Lower lobe of right lung (tissue), 2 donors: Measurements from ENCODE around the gene RAB10. TPM values are rescaled to one million over a fixed set of nuclear protein-coding genes. Genes with fewer than 3 reads are reported as not detected.
"Not testable (repeated sequence)": the region's sequence is repeated elsewhere in the genome, so short reads cannot be mapped to it uniquely, and the experiment has no call there.

Experiments
- ATAC-seq, 2 donors: fragments of 200-7000 bp; cut with Tn5 transposase; one replicate each; pipeline ENCODE4 v1.9.1; 2020 to 2022; ENCODE audit warnings: mild to moderate bottlenecking in 2 of 2, moderate library complexity in 2 of 2
- DNase-seq: peaks from one replicate; pipeline ENCODE4 v3.0.0-alpha.2; 2020
- H3K27ac ChIP-seq: fragments of 200-600 bp; one replicate; pipeline ENCODE4 v1.8.0; 2022
- H3K27me3 ChIP-seq: fragments of 200-600 bp; one replicate; pipeline ENCODE4 v1.8.0; 2022; ENCODE audit warnings: low read depth
- H3K36me3 ChIP-seq: fragments of 200-600 bp; one replicate; pipeline ENCODE4 v1.8.0; 2022; ENCODE audit warnings: mild to moderate bottlenecking
- H3K4me1 ChIP-seq: fragments of 200-600 bp; one replicate; pipeline ENCODE4 v1.8.0; 2022
- H3K4me3 ChIP-seq: fragments of 200-600 bp; one replicate; pipeline ENCODE4 v1.8.0; 2022; ENCODE audit warnings: mild to moderate bottlenecking
- H3K9me3 ChIP-seq: fragments of 200-600 bp; one replicate; pipeline ENCODE4 v1.8.0; 2022
- intact Hi-C: fragments of 100-400 bp; cut with DNase I; formaldehyde crosslinking; loops from one replicate; pipeline ENCODE4 v1.11.0; 2022
- total RNA-seq: library from RNA; stranded (reverse); fragmentation: NEBNext Ultra II Directional; extraction: Animal tissue kit (Norgen Biotek cat#: 25700); gene quantifications from one replicate; pipeline ENCODE4 v1.2.1, GENCODE V29; 2021
- TF ChIP-seq, protein P1 (sequence below): fragments of 200-600 bp; IDR thresholded peaks from one replicate; pipeline ENCODE4 v1.8.0; 2022; ENCODE audit warnings: antibody characterized with exemption, mild to moderate bottlenecking
- donor health status: DM: no; HTN: yes; CAD: no; lungs with severe emphysema.

The RAB10 gene
- total RNA-seq, 1 donor from 2014 or later = 113 TPM

GRCh38 chr2:26081556-26081955 is 47.7 kb downstream of the RAB10 start:
- H3K4me1 ChIP-seq = peaks cover 9% of the 10 kb centered on the region
- H3K9me3 ChIP-seq = peaks cover 5% of the 10 kb centered on the region
- H3K36me3 ChIP-seq = no peaks in the 10 kb centered on the region
- TF ChIP-seq, protein P1, sequence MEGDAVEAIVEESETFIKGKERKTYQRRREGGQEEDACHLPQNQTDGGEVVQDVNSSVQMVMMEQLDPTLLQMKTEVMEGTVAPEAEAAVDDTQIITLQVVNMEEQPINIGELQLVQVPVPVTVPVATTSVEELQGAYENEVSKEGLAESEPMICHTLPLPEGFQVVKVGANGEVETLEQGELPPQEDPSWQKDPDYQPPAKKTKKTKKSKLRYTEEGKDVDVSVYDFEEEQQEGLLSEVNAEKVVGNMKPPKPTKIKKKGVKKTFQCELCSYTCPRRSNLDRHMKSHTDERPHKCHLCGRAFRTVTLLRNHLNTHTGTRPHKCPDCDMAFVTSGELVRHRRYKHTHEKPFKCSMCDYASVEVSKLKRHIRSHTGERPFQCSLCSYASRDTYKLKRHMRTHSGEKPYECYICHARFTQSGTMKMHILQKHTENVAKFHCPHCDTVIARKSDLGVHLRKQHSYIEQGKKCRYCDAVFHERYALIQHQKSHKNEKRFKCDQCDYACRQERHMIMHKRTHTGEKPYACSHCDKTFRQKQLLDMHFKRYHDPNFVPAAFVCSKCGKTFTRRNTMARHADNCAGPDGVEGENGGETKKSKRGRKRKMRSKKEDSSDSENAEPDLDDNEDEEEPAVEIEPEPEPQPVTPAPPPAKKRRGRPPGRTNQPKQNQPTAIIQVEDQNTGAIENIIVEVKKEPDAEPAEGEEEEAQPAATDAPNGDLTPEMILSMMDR = no peak
- H3K27ac ChIP-seq = no peak overlapping the region
- intact Hi-C loops = no loop called here
- ATAC-seq (no peak), DNase-seq (no peak)
- no peaks in the 10 kb centered on the region for H3K27me3 ChIP-seq
- H3K4me3 ChIP-seq = no peak overlapping the region

DNA sequence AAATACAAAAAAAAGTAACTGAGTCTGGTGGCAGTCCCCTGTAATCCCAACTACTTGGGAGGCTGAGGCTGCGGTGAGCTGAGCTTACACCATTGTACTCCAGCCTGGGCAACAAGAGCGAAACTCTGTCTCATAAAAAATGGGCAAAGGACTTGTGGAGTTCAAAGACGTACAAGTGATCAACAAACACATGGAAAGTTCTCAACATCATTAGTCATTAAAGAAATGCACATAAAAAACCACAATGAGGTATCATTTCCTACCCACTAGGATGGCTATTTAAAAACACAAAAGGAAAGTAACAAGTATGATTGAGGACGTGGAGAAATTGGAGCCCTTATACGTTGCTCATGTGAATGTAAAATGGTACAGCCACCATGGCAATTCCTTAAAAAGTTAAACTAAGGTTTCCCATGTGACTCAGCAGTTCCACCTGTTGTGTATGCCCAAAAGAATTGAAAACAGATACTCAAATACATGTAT is 52.3 kb downstream of the RAB10 start:
- Histone ChIP-seq H3K4me1 (peaks cover 21% of the 10 kb centered on the region), H3K9me3 (peaks cover 5% of the 10 kb centered on the region), H3K27me3 (no peaks in the 10 kb centered on the region), H3K4me3 (no peak overlapping the region), H3K36me3 (peaks cover 5% of the 10 kb centered on the region), H3K27ac (no peak overlapping the region)
- TF ChIP-seq, protein P1 = no peak
- intact Hi-C loops = no loop called here
- DNase-seq = no peak
- peak in 1 of 2 donors; percentile 30 for ATAC-seq

GRCh38 chr2:26086779-26087178 is 52.9 kb downstream of the RAB10 start:
- Histone ChIP-seq H3K27me3 (no peaks in the 10 kb centered on the region), H3K27ac (no peak overlapping the region), H3K4me1 (peaks cover 21% of the 10 kb centered on the region), H3K36me3 (peaks cover 5% of the 10 kb centered on the region), H3K9me3 (peaks cover 5% of the 10 kb centered on the region), H3K4me3 (no peak overlapping the region)
- no peak for DNase-seq
- intact Hi-C loops = no loop called here
- TF ChIP-seq, protein P1 = no peak
- ATAC-seq = no peak

- Histone ChIP-seq H3K27ac (no peak overlapping the region), H3K4me3 (no peak overlapping the region), H3K4me1 (peaks cover 21% of the 10 kb centered on the region), H3K27me3 (no peaks in the 10 kb centered on the region), H3K9me3 (no peaks in the 10 kb centered on the region), H3K36me3 (peaks cover 5% of the 10 kb centered on the region)
- no peak for DNase-seq
- TF ChIP-seq, protein P1 = peak; percentile 68
- intact Hi-C loops = no loop called here
- peak; percentile 43 to 60 for ATAC-seq
Measured at GRCh38 chr2:26088038-26088643, 54.3 kb downstream of the RAB10 start.

DNA sequence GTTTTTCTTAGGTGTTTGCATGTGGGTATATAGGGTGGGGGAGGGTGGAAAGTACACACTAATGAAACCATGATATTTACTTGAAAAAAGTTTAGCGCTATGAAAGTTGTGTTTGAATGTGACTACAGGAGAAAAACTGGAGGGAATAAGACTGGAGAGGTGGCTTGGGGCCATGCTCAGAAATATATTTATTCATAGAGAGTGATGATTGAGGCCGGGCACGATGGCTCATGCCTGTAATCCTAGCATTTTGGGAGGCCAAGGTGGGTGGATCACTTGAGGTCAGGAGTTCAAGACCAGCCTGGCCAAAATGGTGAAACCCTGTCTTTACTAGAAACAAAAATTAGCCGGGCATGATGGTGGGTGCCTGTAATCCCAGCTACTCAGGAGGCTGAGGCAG is 55.0 kb downstream of the RAB10 start:
- H3K4me1 ChIP-seq = peaks cover 21% of the 10 kb centered on the region
- intact Hi-C loops = not testable (repeated sequence)

DNA sequence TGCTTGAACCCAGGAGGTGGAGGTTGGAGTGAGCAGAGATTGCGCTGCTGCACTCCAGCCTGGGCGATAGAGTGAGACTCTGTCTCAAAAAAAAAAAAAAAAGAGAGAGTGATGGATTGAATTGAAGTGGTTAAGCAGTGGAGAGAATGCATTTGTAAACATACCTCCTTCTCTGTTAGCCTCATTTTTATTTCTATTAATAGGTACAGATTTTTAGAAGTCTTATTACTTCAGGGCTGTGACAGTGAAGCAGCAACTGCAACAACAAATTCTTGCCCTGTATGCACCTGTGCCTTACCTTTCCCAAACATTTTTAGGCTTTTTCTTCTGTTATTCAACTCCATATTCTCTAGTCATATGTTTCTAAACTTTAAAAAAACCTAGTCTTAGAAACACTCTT is 55.5 kb downstream of the RAB10 start:
- intact Hi-C loops = no loop called here
- ATAC-seq (no peak), DNase-seq (no peak)
- H3K4me1 ChIP-seq = peaks cover 21% of the 10 kb centered on the region
- no peaks in the 10 kb centered on the region for H3K9me3 ChIP-seq
- H3K27me3 ChIP-seq = no peaks in the 10 kb centered on the region
- no peak overlapping the region for H3K27ac ChIP-seq
- H3K4me3 ChIP-seq = no peak overlapping the region
- TF ChIP-seq, protein P1 = no peak
- H3K36me3 ChIP-seq = peaks cover 10% of the 10 kb centered on the region

More for the DNA sequence above, 55.0 kb downstream of the RAB10 start:
- DNase-seq, H3K9me3 ChIP-seq, H3K36me3 ChIP-seq, H3K27me3 ChIP-seq, H3K27ac ChIP-seq, ATAC-seq, H3K4me3 ChIP-seq: not testable (repeated sequence)
